Stimulated activated CD8-positive, alpha-beta memory T cell treated with anti-CD3 and anti-CD28 coated beads, Interleukin-2, amount 100 ng/mL, for 48 hours (primary cell): Measurements from ENCODE around the gene ARHGAP30.

Source experiments
- DNase-seq, 2 donors: peaks; one replicate each; pipeline ENCODE4 v3.0.0-alpha.2; 2020; ENCODE audit warnings: low read depth in 2 of 2

The ARHGAP30 gene

DNA sequence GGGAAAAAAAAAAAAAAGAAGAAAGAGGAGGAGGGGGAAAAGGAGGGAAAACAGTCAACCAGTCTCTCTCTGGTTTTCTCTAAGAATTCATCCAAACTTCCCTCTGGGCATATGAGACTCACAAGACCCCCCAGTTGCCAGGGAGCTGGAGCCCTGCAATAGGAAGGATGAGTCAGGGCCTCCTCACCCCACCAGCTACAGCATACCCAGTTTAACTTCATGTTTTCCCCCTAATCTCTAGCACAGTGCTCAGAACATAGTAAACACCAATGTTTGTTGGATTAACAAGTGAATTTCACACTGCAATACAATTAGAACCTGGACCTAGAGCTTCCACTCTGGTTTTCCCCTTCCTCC is 56.6 kb downstream of the ARHGAP30 start:
- no peak for DNase-seq

DNA sequence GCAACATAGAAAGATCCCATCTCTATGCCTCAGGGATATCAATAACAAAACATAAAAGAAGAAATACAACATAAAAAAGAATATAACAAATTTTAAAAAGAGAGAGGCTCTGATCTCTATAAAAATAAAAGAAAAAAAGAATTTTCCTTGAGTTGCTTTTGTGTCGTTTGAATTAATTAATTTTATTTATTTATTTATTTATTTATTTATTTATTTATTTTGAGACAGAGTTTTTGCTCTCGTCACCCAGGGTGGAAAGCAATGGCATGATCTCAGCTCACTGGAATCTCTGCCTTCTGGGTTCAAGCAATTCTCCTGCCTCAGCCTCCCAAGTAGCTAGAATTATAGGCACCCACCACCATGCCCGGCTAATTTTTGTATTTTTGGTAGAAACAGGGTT is 57.3 kb downstream of the ARHGAP30 start:
- DNase-seq, result no peak

DNA sequence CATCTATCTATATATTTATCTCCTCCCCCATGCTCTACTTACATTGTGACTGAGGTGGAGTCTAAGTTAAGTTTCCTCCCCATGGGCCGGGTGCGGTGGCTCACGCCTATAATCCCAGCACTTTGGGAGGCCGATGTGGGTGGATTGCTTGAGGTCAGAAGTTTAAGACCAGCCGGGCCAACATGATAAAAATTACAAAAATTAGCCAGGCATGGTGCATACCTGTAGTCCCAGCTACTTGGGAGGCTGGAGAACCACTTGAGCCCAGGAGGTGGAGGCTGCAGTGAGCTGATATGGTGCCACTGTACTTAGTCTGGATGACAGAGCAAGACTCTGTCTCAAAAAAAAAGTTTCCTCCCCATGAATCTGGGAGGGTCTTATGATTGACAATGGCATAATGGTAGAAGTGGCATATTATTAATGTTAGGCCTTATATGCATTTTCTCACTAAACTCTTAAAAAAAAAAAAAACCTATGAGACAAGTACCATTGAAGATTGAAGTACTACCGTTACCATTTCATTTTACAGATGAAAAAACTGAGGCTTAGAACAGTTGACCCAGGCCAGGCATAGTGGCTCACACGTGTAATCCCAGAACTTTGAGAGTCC is 60.0 kb downstream of the ARHGAP30 start:
- DNase-seq, result no peak

DNA sequence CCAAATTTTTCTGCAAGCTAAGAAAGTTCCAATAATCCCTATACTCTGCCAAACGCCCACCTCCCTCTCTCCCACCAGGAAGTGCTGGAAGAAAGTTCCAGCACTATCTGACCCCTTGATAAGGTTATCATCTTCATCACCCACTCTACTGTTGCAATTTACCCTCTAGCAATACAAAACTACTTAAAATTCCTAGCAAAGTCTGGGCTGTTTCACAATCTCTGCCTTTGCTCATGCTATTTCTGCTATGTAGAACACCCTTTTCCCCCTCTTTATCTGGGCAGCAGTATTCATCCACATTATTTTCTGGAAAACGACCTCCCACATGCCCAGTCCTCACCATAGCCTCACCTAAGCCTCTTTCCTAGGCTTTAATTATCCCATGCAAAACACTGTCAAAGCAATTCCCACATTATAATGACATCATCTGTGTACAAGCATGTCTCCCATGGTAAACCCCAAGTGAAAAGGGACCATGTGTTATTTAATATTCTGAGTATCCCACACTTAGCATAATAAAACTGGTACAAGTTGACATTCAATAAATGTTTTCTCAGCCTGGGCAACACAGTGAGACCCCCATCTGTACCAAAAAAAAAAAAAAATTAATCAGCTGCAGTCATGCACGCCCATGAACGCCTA is 60.7 kb downstream of the ARHGAP30 start:
- no peak for DNase-seq

DNA sequence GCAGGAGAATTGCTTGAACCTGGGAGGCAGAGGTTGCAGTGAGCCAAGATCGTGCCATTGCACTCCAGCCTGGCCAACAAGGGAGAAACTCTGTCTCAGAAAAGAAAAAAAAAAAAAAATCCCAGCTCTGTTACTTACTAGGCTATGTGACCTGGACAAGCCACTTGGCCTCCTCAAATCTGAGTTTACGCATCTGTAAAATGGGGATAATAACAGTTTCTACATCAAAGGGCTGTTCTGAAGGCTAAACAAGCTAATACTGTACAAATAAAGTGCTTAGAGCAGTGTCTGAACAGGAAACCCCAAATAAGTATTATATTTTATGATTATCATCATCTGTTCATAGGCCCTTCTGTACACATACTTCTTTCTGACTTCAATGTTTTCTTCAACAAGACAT is 62.3 kb downstream of the ARHGAP30 start:
- no peak for DNase-seq

DNA sequence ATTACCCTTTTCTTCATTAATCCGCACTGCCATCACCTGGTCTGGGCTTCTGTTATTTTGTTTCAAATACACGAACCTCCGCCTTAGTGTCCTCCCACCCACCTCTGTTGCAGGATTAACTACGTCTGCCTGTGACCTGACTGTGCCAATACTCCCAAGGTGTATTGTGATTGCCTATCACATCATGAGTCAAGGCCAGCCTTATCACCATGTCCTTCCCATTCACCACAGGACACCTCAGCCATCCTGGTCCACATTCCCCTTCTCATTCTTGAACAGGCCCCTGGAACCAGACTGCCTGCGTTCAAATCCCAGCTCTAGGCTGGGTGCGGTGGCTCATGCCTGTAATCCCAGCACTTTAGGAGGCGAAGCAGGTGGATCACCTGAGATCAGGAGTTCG is 63.1 kb downstream of the ARHGAP30 start:
- DNase-seq, result no peak

DNA sequence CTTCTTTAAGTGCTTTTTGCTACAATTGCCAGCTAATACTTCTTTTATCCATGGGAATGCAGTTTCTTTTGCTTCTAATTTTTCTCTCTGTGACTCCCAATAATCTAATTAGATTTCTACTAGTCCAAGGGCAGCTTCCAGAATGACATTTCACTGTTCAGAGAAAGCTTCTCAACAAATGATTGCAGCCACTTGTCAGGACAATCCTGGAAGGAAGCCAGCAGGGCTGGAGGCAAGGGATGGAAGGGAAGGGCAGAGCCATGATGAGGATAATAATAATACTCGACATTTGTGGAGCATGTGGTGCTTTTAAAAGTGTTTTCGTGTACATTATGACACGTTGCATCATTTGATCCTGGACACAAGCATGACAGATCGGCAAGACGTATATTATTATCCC is 68.2 kb downstream of the ARHGAP30 start:
- DNase-seq, result no peak

DNA sequence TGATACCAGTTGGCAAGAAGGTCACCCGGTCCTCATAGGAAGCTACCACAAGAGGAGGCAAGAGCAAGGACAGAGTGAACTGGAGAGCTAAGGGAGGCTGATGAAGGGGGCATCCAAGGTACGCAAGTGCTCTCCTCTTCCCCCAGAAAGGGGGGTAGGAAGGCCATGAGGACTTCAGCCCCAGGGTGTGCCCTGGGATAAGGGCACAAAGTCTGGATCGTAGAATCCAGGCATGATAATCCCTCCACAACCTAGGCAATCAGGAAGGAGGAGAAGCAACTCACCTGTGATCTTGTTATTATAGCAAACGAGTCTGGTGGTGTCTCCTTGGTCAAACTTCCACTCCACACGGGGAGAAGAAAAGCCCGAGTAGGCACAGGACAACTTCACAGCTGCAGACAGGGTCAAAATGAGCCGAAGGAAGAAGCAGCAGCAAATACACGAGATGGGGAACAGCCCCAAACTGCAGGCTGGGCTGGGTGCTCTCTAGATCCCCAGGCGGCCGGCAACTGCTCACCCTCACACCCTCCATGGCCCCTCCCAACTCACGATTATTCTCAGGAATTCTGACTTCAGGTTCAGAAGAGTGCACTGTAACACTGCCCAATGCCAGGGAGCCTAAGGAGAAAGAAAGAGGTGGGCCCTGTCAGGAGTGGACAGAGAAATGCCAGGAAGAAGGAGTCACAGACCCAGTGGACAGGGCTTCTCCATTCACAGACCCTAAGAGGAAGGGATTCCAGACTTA is 68.8 kb downstream of the ARHGAP30 start:
- DNase-seq, result no peak

DNA sequence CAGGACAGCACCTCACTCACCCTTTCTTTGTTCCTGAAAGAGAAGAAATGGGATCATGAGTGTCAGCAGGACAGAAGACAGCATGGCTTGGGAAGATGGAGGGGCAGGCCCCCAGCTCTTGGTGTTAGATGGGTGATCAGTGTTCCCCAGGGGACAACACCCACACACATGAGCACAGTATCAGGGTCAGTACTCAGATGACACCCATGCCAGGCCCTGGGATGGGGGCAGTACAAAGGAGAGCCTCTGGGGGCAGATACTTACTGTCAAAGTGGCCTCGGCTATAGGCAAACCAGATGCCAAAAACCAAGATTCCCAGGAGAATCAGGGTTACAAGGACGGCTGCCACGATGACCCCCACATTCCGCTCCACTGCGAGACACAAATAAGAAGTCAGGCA is 70.3 kb downstream of the ARHGAP30 start:
- no peak for DNase-seq

DNA sequence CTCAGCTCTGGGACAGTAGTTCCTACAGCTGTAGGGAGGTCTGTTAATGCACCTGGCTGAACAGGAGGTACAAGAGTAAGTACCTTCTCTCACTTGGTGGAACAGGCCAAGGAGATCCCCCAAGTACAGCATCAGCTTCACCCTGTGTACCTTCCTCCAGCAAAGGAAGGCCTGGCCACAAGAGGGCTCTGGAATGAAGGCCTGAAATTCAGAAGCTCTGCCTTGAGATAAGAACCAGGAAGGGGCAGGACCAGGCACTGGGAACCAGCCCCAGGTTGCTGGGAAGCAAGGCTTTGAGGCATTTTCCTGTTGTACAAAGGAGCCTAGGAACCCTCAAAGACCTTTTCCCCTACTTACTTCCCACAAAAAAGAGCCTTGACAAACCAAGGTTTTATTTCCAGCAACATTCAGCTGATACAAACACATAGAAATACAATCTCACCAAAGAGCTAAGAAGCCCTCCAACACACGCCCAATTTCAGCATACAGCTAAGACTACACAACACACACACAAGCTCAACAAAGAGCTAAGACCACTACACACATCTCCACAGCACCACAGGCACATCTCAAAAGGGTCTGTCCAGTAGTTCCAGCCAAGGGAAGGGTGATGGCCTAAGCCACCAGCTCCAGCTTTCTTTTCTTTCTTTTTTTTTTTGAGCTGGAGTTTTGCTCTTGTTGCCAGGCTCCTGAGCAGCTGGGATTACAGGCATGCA is 72.2 kb downstream of the ARHGAP30 start:
- DNase-seq, result no peak
